ENCODE data around the gene HASPIN. TPM values are rescaled to one million over a fixed set of nuclear protein-coding genes. Genes with fewer than 3 reads are reported as not detected.

HASPIN gene
- total RNA-seq, 2 experiments from 2014 or later: 20.7 to 21.3 TPM

DNA sequence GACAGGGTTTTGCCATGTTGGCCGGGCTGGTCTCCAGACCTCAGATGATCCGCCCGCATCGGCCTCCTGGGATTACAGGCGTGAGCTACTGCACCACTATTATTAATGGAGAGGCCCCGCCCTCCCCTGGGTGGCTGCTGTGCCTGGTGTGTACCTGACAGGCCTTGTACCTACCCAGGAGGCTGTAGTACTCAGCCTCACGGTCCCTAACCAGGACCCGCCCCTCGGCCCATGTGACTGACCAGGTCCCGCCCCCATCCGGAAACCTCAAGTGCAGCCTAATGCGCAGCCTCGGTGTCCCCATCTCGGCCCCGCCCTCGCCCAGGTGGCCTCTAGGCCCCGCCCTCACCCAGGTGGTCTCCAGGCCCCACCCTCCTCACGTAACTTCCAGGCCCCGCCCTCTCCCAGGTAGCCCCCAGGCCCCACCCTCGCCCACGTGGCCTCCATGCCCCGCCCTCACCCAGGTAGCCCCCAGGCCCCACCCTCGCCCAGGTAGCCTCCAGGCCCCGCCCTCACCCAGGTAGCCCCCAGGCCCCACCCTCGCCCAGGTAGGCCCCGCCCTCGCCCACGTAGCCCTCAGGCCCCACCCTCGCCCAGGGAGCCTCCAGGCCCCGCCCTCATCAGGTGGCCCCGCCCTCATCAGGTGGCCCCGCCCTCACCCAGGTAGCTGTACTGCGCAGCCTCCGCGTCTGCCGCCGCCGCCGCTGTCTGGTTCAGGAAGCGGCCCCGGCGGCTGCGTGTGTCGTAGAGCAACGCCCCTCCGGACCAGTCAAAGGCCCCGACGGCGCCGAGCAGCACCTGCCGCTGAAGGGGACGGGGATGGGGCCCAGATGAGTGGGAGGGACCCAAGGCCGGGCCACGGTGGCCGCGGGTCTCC lies 31.0 kb downstream of the HASPIN start:
- no peak overlapping the region for H3K4me3 Mint-ChIP-seq

GRCh38 chr17:3755335-3756030 lies 31.8 kb downstream of the HASPIN start:
- no peak for TF ChIP-seq CTCF (IDR thresholded peaks at IDR 0.05)
- no peak for DNase-seq
- Mint-ChIP-seq H3K4me1 (ENCODE audit: low read depth) (peaks cover 22% of the 10 kb centered on the region), H3K4me3 (peak overlapping the region; percentile 34), H3K27me3 (peaks cover 3% of the 10 kb centered on the region), H3K36me3 (ENCODE audit: low read depth) (peaks cover 10% of the 10 kb centered on the region), H3K27ac (no peak overlapping the region), H3K9me3 (peaks cover 11% of the 10 kb centered on the region)
- intact Hi-C loops (cut with micrococcal nuclease): no loop called here
- CTCF ChIA-PET: interaction anchor here (1.3 to 4.7 kb wide), 3 partner anchors 10 to 90 kb away, joined by 3 to 24 read pairs (median 4); partner anchors contain the start of gene NCBP3
- ATAC-seq: no peak
- POLR2A ChIA-PET: interaction anchor here (0.7 to 1.2 kb wide), 3 partner anchors 8 to 959 kb away, joined by 3 to 4 read pairs (median 3); no protein-coding TSS in a partner anchor

More for the DNA sequence above, 31.0 kb downstream of the HASPIN start:
- peak; percentile 94 for ATAC-seq
- DNase-seq: peak; percentile 87
- H3K27ac Mint-ChIP-seq: no peak overlapping the region
- no peak for TF ChIP-seq CTCF (IDR thresholded peaks at IDR 0.05)
- peaks cover 6% of the 10 kb centered on the region for H3K9me3 Mint-ChIP-seq
- peaks cover 28% of the 10 kb centered on the region for H3K4me1 Mint-ChIP-seq (ENCODE audit: low read depth)
- H3K27me3 Mint-ChIP-seq: no peaks in the 10 kb centered on the region
- peaks cover 5% of the 10 kb centered on the region for H3K36me3 Mint-ChIP-seq (ENCODE audit: low read depth)
- intact Hi-C loops (cut with micrococcal nuclease): no loop called here
- ChIA-PET CTCF (interaction anchor here (1.4 to 4.7 kb wide), 2 partner anchors 16 to 91 kb away, joined by 4 to 24 read pairs; partner anchors contain the start of gene NCBP3), POLR2A (interaction anchor here (0.6 to 1.2 kb wide), 4 partner anchors 9 to 1174 kb away, joined by 3 to 4 read pairs (median 4); no protein-coding TSS in a partner anchor)

DNA sequence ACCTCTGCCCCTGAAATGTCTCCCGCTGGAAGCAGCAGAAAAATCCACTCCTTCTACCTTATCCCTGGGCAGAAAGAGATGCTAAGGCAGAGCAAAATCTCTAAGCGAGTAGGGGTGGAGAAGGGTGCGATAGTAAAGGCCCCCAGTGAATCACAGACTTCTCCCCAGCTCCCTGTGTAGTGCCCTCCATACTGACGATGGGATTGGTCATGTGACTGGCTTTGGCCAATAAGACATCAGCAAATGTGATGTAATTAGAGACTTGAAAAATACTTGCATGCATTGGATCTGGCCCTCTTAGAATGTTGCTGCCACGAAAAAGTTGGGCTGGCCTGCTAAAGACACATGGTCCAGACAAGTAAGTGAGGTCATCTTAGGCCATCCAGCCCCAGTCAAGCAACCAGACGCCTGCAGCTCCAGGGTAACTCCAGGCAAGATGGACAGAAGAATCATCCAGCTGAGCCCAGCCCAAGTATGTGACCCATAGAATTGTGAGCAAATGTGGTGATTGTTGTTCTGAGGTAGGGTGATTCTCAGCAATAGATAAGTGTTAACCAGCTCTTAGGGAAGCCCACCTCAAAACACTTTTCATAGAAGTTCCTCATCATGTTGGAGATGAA lies 36.0 kb downstream of the HASPIN start:
- ATAC-seq (no peak), DNase-seq (no peak)
- ChIA-PET POLR2A (interaction anchor here (1.9 kb wide), 1 partner anchor 20 kb away, joined by 7 read pairs; no protein-coding TSS in a partner anchor), CTCF (interaction anchor here (1.4 to 2.4 kb wide), 3 partner anchors 17 to 67 kb away, joined by 3 to 13 read pairs (median 11); no protein-coding TSS in a partner anchor)
- H3K9me3 Mint-ChIP-seq: peaks cover 14% of the 10 kb centered on the region
- no peak overlapping the region for H3K27ac Mint-ChIP-seq
- TF ChIP-seq CTCF (IDR thresholded peaks at IDR 0.05): no peak
- intact Hi-C loops (cut with micrococcal nuclease): loop anchor here (5.0 to 10.0 kb wide), 2 partner anchors 38 to 45 kb away; no protein-coding TSS in a partner anchor
- peaks cover 3% of the 10 kb centered on the region for H3K27me3 Mint-ChIP-seq
- H3K4me3 Mint-ChIP-seq: no peak overlapping the region
- H3K36me3 Mint-ChIP-seq (ENCODE audit: low read depth): peaks cover 19% of the 10 kb centered on the region
- peaks cover 29% of the 10 kb centered on the region for H3K4me1 Mint-ChIP-seq (ENCODE audit: low read depth)

DNA sequence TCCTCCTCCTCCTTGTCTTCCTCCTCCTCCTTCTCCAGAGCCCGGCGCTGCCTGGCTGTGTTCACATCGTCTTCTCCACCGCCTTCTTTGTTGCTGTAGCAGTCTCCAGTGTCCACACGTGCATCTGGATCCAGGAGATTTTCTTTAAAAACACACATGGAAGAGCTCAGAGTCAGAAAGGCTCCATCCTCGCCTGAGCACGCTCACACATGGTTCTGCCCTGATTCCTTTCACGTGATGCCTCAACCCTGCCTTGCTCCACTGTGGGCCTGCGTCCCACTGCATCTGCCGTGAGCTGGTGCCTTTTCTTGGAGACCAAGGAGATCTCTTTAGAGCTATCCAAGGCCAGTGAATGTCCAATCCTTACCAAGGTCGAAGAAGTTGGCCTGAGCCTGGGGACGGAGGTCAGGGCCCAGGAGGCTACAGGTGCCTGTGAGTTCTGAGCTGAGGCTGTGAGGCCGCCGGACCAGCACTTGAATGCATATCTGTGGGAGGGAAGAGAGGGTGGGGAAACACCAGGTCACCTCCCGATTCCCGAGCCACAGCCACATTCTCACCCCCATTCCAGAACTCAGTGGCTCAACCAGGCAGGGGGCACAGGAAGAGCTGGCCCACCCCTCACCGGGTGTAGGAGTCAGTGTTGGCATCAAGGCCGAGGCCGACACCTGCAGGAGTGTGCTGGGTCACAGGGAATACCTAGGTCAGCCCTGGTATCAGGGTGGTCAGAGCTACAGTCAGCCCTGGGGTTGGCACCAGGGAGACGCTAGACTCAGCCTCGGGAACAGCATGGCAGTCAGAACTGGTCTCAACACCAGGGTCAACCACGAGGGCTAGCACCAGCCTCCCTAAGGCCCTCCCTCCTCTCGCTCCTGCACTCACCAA lies 37.6 kb downstream of the HASPIN start:
- TF ChIP-seq CTCF (IDR thresholded peaks at IDR 0.05): no peak
- intact Hi-C loops (cut with micrococcal nuclease): loop anchor here (5.0 to 10.0 kb wide), 2 partner anchors 36 to 46 kb away; no protein-coding TSS in a partner anchor
- Mint-ChIP-seq H3K4me1 (ENCODE audit: low read depth) (peaks cover 41% of the 10 kb centered on the region), H3K36me3 (ENCODE audit: low read depth) (peaks cover 19% of the 10 kb centered on the region), H3K9me3 (peaks cover 16% of the 10 kb centered on the region), H3K27me3 (peaks cover 3% of the 10 kb centered on the region), H3K4me3 (no peak overlapping the region), H3K27ac (peak overlapping the region; percentile 35)
- POLR2A ChIA-PET: interaction anchor here (0.9 to 1.9 kb wide), 4 partner anchors 9 to 84 kb away, joined by 4 to 7 read pairs (median 5); no protein-coding TSS in a partner anchor
- DNase-seq (no peak), ATAC-seq (no peak)
- CTCF ChIA-PET: interaction anchor here (1.2 to 2.4 kb wide), 6 partner anchors 18 to 66 kb away, joined by 3 to 13 read pairs (median 6); no protein-coding TSS in a partner anchor

Data from activated CD8-positive, alpha-beta T cell treated with anti-CD3 and anti-CD28 coated beads for 36 hours (primary cell).